GM12878 (cell line): ENCODE measurements around the gene TRIM28. TPM values are rescaled to one million over a fixed set of nuclear protein-coding genes. Genes with fewer than 3 reads are reported as not detected.

ENCODE experiments used
- BHLHE40 ChIP-seq, 2 experiments: fragments of 450-650 bp in 1 of 2; IDR thresholded peaks; 2 replicates each; pipeline ENCODE4 v1.6.1; 2011 to 2017; ENCODE audit warnings: low read depth in 2 of 2, borderline replicate concordance in 1 of 2, improper control_type of control experiment in 1 of 2, low read length in 1 of 2, mild to moderate bottlenecking in 1 of 2
- E2F8 ChIP-seq: fragments of 450-650 bp; IDR thresholded peaks from 2 replicates; pipeline ENCODE4 v1.6.1; 2018; ENCODE audit warnings: mild to moderate bottlenecking, low read depth, moderate library complexity; ENCODE audit not compliant: partially characterized antibody
- HDAC6 ChIP-seq: fragments of 200-600 bp; sonication (generic); IDR thresholded peaks from one replicate; pipeline ENCODE4 v1.8.0; 2017; ENCODE audit warnings: antibody characterized with exemption; ENCODE audit not compliant: unreplicated experiment
- JUND ChIP-seq: IDR thresholded peaks from 2 replicates; pipeline ENCODE4 v1.6.1; 2012; ENCODE audit warnings: low read depth, mild to moderate bottlenecking, low read length, improper control_type of control experiment, moderate library complexity
- KLF5 ChIP-seq: fragments of 450-650 bp; IDR thresholded peaks from 2 replicates; pipeline ENCODE4 v1.6.1; 2014; ENCODE audit warnings: mild to moderate bottlenecking; ENCODE audit not compliant: partially characterized antibody
- MXI1 ChIP-seq: fragments of 150-350 bp; IDR thresholded peaks from 2 replicates; pipeline ENCODE4 v1.6.1; 2011; ENCODE audit warnings: low read depth, mild to moderate bottlenecking, inconsistent platforms, low read length, improper control_type of control experiment
- PAX5 ChIP-seq: IDR thresholded peaks from 2 replicates; pipeline ENCODE4 v1.6.1; 2011; ENCODE audit warnings: low read depth, low read length, borderline replicate concordance
- SREBF2 ChIP-seq: IDR thresholded peaks from 2 replicates; pipeline ENCODE4 v1.6.1; 2012; ENCODE audit warnings: mild to moderate bottlenecking, low read length
- STAT1 ChIP-seq: fragments of 450-650 bp; conservative IDR thresholded peaks from 2 replicates; pipeline ENCODE4 v1.6.1; 2014; ENCODE audit warnings: antibody characterized with exemption, mild to moderate bottlenecking
- ZNF687 ChIP-seq: fragments of 450-650 bp; IDR thresholded peaks from 2 replicates; pipeline ENCODE4 v1.6.1; 2017; ENCODE audit warnings: mild to moderate bottlenecking, moderate library complexity
- polyA plus RNA-seq, 11 experiments: library from polyadenylated mRNA; depleted of rRNA in 4 of 11; unstranded in 6 of 11; stranded (reverse) in 5 of 11; fragments of >200 nt; fragmentation: Nextera tagmentation in 4 of 11; fragmentation: Illumina TruSeq in 1 of 11; extraction: Ambion mirVana in 4 of 11; extraction: Trizol in 1 of 11; gene quantifications; 1 replicate in 1 of 11; 2 replicates in 10 of 11; pipeline versions ENCODE4 v1.2.1 to v1.2.3, GENCODE V29; 2011 to 2016; ENCODE audit warnings: inconsistent platforms in 2 of 11, missing spikeins in 2 of 11, low read depth in 1 of 11
- total RNA-seq, 4 experiments: library from RNA; depleted of rRNA in 3 of 4; stranded (reverse); fragments of >200 nt in 3 of 4; fragmentation: Illumina TruSeq in 1 of 4; extraction: Trizol in 1 of 4; gene quantifications; 2 replicates each; pipeline versions ENCODE4 v1.2.1 to v1.2.3, GENCODE V29; 2013 to 2021
- TF ChIP-seq, protein P1 (sequence below): fragments of 450-650 bp; IDR thresholded peaks from 2 replicates; pipeline ENCODE4 v1.6.1; 2016; ENCODE audit warnings: mild to moderate bottlenecking, moderate library complexity, borderline replicate concordance

Gene TRIM28
- total and polyA plus RNA-seq, 10 of the 15 experiments (the other 5 are each of a cell fraction or from before 2014, with no cell fraction given): 5.0 to 650 (median 296) TPM

GRCh38 chr19:58562122-58563033 lies 18.5 kb downstream of the TRIM28 start (continued):
- TF ChIP-seq ZNF687: peak; percentile 80
- no peak for TF ChIP-seq KLF5
- TF ChIP-seq, protein P1, sequence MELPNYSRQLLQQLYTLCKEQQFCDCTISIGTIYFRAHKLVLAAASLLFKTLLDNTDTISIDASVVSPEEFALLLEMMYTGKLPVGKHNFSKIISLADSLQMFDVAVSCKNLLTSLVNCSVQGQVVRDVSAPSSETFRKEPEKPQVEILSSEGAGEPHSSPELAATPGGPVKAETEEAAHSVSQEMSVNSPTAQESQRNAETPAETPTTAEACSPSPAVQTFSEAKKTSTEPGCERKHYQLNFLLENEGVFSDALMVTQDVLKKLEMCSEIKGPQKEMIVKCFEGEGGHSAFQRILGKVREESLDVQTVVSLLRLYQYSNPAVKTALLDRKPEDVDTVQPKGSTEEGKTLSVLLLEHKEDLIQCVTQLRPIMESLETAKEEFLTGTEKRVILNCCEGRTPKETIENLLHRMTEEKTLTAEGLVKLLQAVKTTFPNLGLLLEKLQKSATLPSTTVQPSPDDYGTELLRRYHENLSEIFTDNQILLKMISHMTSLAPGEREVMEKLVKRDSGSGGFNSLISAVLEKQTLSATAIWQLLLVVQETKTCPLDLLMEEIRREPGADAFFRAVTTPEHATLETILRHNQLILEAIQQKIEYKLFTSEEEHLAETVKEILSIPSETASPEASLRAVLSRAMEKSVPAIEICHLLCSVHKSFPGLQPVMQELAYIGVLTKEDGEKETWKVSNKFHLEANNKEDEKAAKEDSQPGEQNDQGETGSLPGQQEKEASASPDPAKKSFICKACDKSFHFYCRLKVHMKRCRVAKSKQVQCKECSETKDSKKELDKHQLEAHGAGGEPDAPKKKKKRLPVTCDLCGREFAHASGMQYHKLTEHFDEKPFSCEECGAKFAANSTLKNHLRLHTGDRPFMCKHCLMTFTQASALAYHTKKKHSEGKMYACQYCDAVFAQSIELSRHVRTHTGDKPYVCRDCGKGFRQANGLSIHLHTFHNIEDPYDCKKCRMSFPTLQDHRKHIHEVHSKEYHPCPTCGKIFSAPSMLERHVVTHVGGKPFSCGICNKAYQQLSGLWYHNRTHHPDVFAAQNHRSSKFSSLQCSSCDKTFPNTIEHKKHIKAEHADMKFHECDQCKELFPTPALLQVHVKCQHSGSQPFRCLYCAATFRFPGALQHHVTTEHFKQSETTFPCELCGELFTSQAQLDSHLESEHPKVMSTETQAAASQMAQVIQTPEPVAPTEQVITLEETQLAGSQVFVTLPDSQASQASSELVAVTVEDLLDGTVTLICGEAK: peak; percentile 35; the same call in 1 of the 2 replicates
- peak in 1 of 2 experiments; percentile 26; a peak in 2 of 4 replicates for TF ChIP-seq BHLHE40 (IDR thresholded peaks at IDR 0.05; ENCODE audit: borderline replicate concordance in 1 of 2, low read depth in 2 of 2, low read length in 1 of 2)
- peak; percentile 98 for TF ChIP-seq HDAC6
- TF ChIP-seq SREBF2: no peak
- no peak for TF ChIP-seq E2F8
- TF ChIP-seq JUND: no peak
- TF ChIP-seq MXI1: 0 out of 2 replicates have a peak, but pooled peaks have one; percentile 31
- TF ChIP-seq STAT1: no peak
- TF ChIP-seq PAX5: 0 out of 2 replicates have a peak, but pooled peaks have one; percentile 14
